Naive B cell (primary cell): Measurements from ENCODE around the gene C13orf46. TPM values are rescaled to one million over a fixed set of nuclear protein-coding genes. Genes with fewer than 3 reads are reported as not detected.
"Not testable (repeated sequence)": the region's sequence is repeated elsewhere in the genome, so short reads cannot be mapped to it uniquely, and the experiment has no call there.

Source experiments
- ATAC-seq, 2 donors: fragments of 150-1000 bp; cut with Tn5 transposase; 2 replicates each; pipeline ENCODE4 v1.10.0; 2021; ENCODE audit warnings: low read depth in 2 of 2, mild to moderate bottlenecking in 2 of 2, moderate library complexity in 2 of 2
- DNase-seq: peaks from one replicate; pipeline ENCODE4 v3.0.0; 2022
- H3K27ac Mint-ChIP-seq, 6 donors: one replicate each; pipeline ENCODE4 v1.8.0; 2020 to 2022; ENCODE audit warnings: mild to moderate bottlenecking in 6 of 6, mixed read lengths in 6 of 6, moderate library complexity in 5 of 6, inconsistent platforms in 2 of 6
- H3K27me3 Mint-ChIP-seq, 3 donors: one replicate each; pipeline ENCODE4 v1.8.0; 2021 to 2022; ENCODE audit warnings: mixed read lengths in 3 of 3, mild to moderate bottlenecking in 1 of 3
- H3K36me3 Mint-ChIP-seq, 2 donors: one replicate each; pipeline ENCODE4 v1.8.0; 2020 to 2022; ENCODE audit warnings: mixed read lengths in 2 of 2, inconsistent platforms in 1 of 2, mild to moderate bottlenecking in 1 of 2
- H3K4me1 Mint-ChIP-seq, 3 donors: one replicate each; pipeline ENCODE4 v1.8.0; 2020 to 2022; ENCODE audit warnings: mixed read lengths in 3 of 3, inconsistent platforms in 1 of 3, mild to moderate bottlenecking in 1 of 3, moderate library complexity in 1 of 3
- H3K4me3 Mint-ChIP-seq, 8 donors: one replicate each; pipeline ENCODE4 v1.8.0; 2020 to 2022; ENCODE audit warnings: mild to moderate bottlenecking in 8 of 8, mixed read lengths in 8 of 8, moderate library complexity in 8 of 8, inconsistent platforms in 2 of 8
- H3K9me3 Mint-ChIP-seq, 7 donors: one replicate each; pipeline ENCODE4 v1.8.0; 2020 to 2022; ENCODE audit warnings: mixed read lengths in 7 of 7, mild to moderate bottlenecking in 5 of 7, inconsistent platforms in 2 of 7, moderate library complexity in 1 of 7
- polyA plus RNA-seq, 6 donors: library from polyadenylated mRNA; unstranded; fragments of 300-500 nt; fragmentation: Illumina TruSeq; gene quantifications; one replicate each; pipeline ENCODE4 v1.2.3, GENCODE V29; 2021; ENCODE audit warnings: low read depth in 6 of 6

C13orf46 gene
- polyA plus RNA-seq, 6 donors from 2014 or later, result 0.19 to 0.52 (median 0.36) TPM; not detected in 2

GRCh38 chr13:113995051-113995601 lies 21.2 kb upstream of the C13orf46 start:
- ATAC-seq (no peak), DNase-seq (no peak)
- Mint-ChIP-seq H3K27ac (no peak overlapping the region), H3K9me3 (peaks cover 0 to under 1% (median 0%) of the 10 kb centered on the region in 7 donors), H3K4me1 (peaks cover 10 to 20% (median 18%) of the 10 kb centered on the region in 3 donors), H3K4me3 (no peak overlapping the region), H3K36me3 (peaks cover 22 to 31% of the 10 kb centered on the region in 2 donors), H3K27me3 (no peaks in the 10 kb centered on the region)

- ATAC-seq (no peak), DNase-seq (no peak)
- Mint-ChIP-seq H3K4me3 (peak overlapping the region in 1 of 8 donors; percentile 27), H3K4me1 (peaks cover 23 to 37% (median 31%) of the 10 kb centered on the region in 3 donors), H3K27me3 (no peaks in the 10 kb centered on the region), H3K9me3 (peaks cover 0 to 10% (median 0%) of the 10 kb centered on the region in 7 donors), H3K27ac (peak overlapping the region in 1 of 6 donors; percentile 24), H3K36me3 (peaks cover 20 to 36% of the 10 kb centered on the region in 2 donors)
These were observed 18.6 kb upstream of the C13orf46 start for GRCh38 chr13:113992276-113993005.

GRCh38 chr13:113991676-113992179 lies 17.9 kb upstream of the C13orf46 start:
- ATAC-seq, result no peak

GRCh38 chr13:113991191-113991669 lies 17.4 kb upstream of the C13orf46 start:
- no peak overlapping the region for H3K4me3 Mint-ChIP-seq
- peaks cover 20 to 36% of the 10 kb centered on the region in 2 donors for H3K36me3 Mint-ChIP-seq
- ATAC-seq, result no peak
- peaks cover 23 to 33% (median 31%) of the 10 kb centered on the region in 3 donors for H3K4me1 Mint-ChIP-seq
- DNase-seq, result no peak
- H3K27me3 Mint-ChIP-seq, result no peaks in the 10 kb centered on the region
- peaks cover 0 to 10% (median 0%) of the 10 kb centered on the region in 7 donors for H3K9me3 Mint-ChIP-seq
- H3K27ac Mint-ChIP-seq, result no peak overlapping the region

More at GRCh38 chr13:113991676-113992179, 17.9 kb upstream of the C13orf46 start:
- peak overlapping the region in 2 of 8 donors; percentile 0 to 13 for H3K4me3 Mint-ChIP-seq
- H3K27ac Mint-ChIP-seq, result peak overlapping the region in 2 of 6 donors; percentile 24 to 73
- DNase-seq, result no peak
- peaks cover 0 to 10% (median 0%) of the 10 kb centered on the region in 7 donors for H3K9me3 Mint-ChIP-seq
- H3K27me3 Mint-ChIP-seq, result no peaks in the 10 kb centered on the region
- peaks cover 20 to 36% of the 10 kb centered on the region in 2 donors for H3K36me3 Mint-ChIP-seq
- H3K4me1 Mint-ChIP-seq, result peaks cover 23 to 33% (median 31%) of the 10 kb centered on the region in 3 donors

GRCh38 chr13:113990321-113990837 lies 16.5 kb upstream of the C13orf46 start:
- H3K27ac Mint-ChIP-seq, result peak overlapping the region in 5 of 6 donors; percentile 47 to 68 (median 52)
- peaks cover 23 to 33% (median 31%) of the 10 kb centered on the region in 3 donors for H3K4me1 Mint-ChIP-seq
- H3K9me3 Mint-ChIP-seq, result peaks cover 0 to 10% (median 0%) of the 10 kb centered on the region in 7 donors
- DNase-seq, result no peak
- no peak for ATAC-seq
- peaks cover 20 to 36% of the 10 kb centered on the region in 2 donors for H3K36me3 Mint-ChIP-seq
- H3K4me3 Mint-ChIP-seq, result peak overlapping the region in 2 of 8 donors; percentile 15
- no peaks in the 10 kb centered on the region for H3K27me3 Mint-ChIP-seq

GRCh38 chr13:113989585-113990300 lies 15.9 kb upstream of the C13orf46 start:
- H3K9me3 Mint-ChIP-seq, result peaks cover 0 to 10% (median 0%) of the 10 kb centered on the region in 7 donors
- DNase-seq, result no peak
- H3K4me3 Mint-ChIP-seq, result peak overlapping the region in 5 of 8 donors; percentile 15 to 76 (median 22)
- peaks cover 23 to 32% (median 30%) of the 10 kb centered on the region in 3 donors for H3K4me1 Mint-ChIP-seq
- no peak for ATAC-seq
- H3K27me3 Mint-ChIP-seq, result no peaks in the 10 kb centered on the region
- H3K27ac Mint-ChIP-seq, result peak overlapping the region in 5 of 6 donors; percentile 58 to 91 (median 68)
- peaks cover 20 to 36% of the 10 kb centered on the region in 2 donors for H3K36me3 Mint-ChIP-seq

GRCh38 chr13:113988859-113989258 lies 15.0 kb upstream of the C13orf46 start:
- peak overlapping the region in 2 of 6 donors; percentile 56 to 68 for H3K27ac Mint-ChIP-seq
- H3K36me3 Mint-ChIP-seq, result peaks cover 20 to 42% of the 10 kb centered on the region in 2 donors
- H3K27me3 Mint-ChIP-seq, DNase-seq, H3K4me3 Mint-ChIP-seq, ATAC-seq: not testable (repeated sequence)
- H3K4me1 Mint-ChIP-seq, result peaks cover 22 to 27% (median 23%) of the 10 kb centered on the region in 3 donors
- peaks cover 0 to 11% (median 0%) of the 10 kb centered on the region in 7 donors for H3K9me3 Mint-ChIP-seq

GRCh38 chr13:113982296-113982661 lies 8.4 kb upstream of the C13orf46 start:
- Mint-ChIP-seq H3K9me3 (peaks cover 0 to 9% (median 0%) of the 10 kb centered on the region in 7 donors), H3K27ac (peak overlapping the region in 1 of 6 donors; percentile 75), H3K36me3 (peaks cover 18 to 33% of the 10 kb centered on the region in 2 donors), H3K4me1 (peaks cover 2 to 12% (median 11%) of the 10 kb centered on the region in 3 donors), H3K4me3 (no peak overlapping the region), H3K27me3 (no peaks in the 10 kb centered on the region)
- DNase-seq (no peak), ATAC-seq (no peak)

GRCh38 chr13:113981611-113982295 lies 7.9 kb upstream of the C13orf46 start:
- Mint-ChIP-seq H3K4me1 (peaks cover 2 to 12% (median 11%) of the 10 kb centered on the region in 3 donors), H3K9me3 (peaks cover 0 to 9% (median 0%) of the 10 kb centered on the region in 7 donors), H3K27me3 (no peaks in the 10 kb centered on the region), H3K4me3 (peak overlapping the region in 1 of 8 donors; percentile 60), H3K36me3 (peaks cover 18 to 33% of the 10 kb centered on the region in 2 donors), H3K27ac (peak overlapping the region in 1 of 6 donors; percentile 50)
- DNase-seq (no peak), ATAC-seq (no peak)

GRCh38 chr13:113981194-113981605 lies 7.3 kb upstream of the C13orf46 start:
- Mint-ChIP-seq H3K27ac (no peak overlapping the region), H3K36me3 (peaks cover 18 to 33% of the 10 kb centered on the region in 2 donors)

GRCh38 chr13:113980489-113981064 lies 6.7 kb upstream of the C13orf46 start:
- Mint-ChIP-seq H3K36me3 (peaks cover 22 to 33% of the 10 kb centered on the region in 2 donors), H3K9me3 (peaks cover 0 to 9% (median 0%) of the 10 kb centered on the region in 7 donors), H3K27ac (peak overlapping the region in 2 of 6 donors; percentile 77 to 94), H3K27me3 (no peaks in the 10 kb centered on the region), H3K4me3 (peak overlapping the region in 1 of 8 donors; percentile 24), H3K4me1 (peaks cover 2 to 12% (median 11%) of the 10 kb centered on the region in 3 donors)
- DNase-seq (no peak), ATAC-seq (no peak)

More at GRCh38 chr13:113981194-113981605, 7.3 kb upstream of the C13orf46 start:
- H3K9me3 Mint-ChIP-seq, result peaks cover 0 to 9% (median 0%) of the 10 kb centered on the region in 7 donors
- no peak for ATAC-seq
- DNase-seq, result no peak
- H3K4me3 Mint-ChIP-seq, result no peak overlapping the region
- no peaks in the 10 kb centered on the region for H3K27me3 Mint-ChIP-seq
- H3K4me1 Mint-ChIP-seq, result peaks cover 2 to 12% (median 11%) of the 10 kb centered on the region in 3 donors
